Measurements from ENCODE around the gene DCAF11.

The DCAF11 gene

DNA sequence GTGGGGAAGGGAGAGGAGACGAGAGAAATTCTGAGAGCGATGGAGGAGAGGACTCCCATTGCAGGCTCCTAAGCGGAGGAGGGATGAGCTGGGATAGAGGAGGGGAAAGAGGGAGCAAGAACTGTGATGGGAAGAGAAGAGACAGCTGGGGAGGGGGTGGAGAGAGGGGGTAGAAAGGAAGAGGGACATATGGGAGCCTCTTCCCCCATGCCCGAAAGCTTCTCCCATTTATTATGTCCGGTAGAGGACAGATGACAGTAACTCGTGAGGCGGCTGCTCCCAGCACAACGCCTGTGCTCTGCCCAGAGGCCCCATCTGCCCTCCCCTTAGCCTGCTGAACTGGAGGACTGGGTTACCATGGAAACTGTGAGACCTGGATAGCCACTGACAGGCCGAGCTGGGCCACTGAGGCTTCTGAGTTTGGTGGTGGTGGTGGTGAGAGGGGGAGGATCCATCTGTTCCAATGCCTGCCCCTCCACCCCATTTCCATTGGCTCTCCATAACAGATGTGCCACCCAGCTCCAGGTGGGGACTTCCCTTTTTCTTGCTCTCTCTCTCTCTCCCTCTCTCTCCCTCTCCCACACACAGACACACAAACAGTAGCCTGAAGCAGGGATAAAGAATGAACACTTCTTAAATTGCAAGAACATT, 35.0 kb upstream of the DCAF11 start:
- DNase-seq = no peak

GRCh38 chr14:24080142-24080530, 34.4 kb upstream of the DCAF11 start:
- DNase-seq = no peak

DNA sequence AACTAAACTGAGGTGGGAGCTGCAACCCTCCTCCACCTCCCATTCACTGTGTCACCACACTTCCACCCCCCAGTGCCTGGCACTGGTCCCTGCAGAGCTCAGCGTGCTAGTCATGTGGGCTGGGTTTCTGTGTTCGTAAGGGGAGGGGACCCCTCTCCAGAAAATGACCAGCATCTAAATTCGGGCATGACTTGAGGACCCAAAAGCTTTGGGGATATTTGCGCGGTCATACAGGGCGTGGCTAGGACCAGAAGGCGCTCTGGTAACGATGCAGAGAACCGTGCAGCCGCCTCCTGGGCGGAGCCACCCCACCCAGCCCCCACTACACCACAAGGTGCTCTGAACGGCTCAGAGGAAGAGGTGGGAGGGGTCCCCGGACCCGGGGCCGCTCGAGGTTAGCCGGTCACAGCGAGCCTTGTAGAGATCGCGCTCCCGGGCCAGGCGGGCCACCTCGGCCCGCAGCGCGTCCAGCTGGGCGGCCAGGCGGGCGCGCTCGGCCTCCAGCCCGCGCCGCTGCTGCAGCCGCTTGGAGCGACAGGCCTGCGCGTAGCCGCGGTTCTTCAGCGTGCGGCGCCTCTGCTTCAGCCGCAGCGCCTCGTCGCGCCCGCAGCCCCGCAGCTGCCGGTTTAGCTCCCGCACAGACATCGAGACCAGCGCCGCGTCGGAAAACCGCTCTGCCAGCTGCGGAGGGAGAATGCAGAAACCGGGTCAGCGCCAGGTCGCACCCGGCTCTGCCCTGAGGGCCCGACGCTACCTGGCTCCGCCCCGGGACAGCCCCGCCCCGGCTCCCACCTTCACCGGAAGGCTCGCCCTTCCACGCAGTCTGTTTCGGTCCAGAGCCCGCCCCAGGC, 33.5 kb upstream of the DCAF11 start:
- DNase-seq = peak; percentile 52

DNA sequence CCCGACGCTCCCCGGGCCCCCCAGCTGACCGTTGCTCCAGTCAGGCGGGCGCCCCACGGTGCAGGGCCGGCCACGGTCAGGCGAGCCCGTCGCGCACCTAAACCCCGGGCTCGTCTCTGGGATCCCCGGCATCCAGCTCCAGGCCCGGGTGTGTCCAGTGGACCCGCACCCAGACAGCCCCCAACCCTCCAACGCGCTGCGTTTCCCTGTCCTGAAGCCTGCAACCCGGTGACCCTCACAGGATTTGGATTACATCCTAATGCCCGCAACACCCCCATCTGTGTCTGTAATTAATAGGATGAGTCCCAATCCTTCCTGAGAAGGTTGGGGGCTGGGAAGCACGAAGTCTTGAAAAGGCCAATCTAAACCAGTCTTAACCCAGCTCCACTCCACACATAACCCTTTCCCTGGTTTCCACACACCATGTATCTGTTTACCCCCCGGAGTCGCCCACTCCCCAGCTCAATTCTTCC, 32.8 kb upstream of the DCAF11 start:
- DNase-seq = no peak

- no peak for DNase-seq
Observed at GRCh38 chr14:24082411-24083080, 32.0 kb upstream of the DCAF11 start.

GRCh38 chr14:24083462-24083861, 31.1 kb upstream of the DCAF11 start:
- no peak for DNase-seq

DNA sequence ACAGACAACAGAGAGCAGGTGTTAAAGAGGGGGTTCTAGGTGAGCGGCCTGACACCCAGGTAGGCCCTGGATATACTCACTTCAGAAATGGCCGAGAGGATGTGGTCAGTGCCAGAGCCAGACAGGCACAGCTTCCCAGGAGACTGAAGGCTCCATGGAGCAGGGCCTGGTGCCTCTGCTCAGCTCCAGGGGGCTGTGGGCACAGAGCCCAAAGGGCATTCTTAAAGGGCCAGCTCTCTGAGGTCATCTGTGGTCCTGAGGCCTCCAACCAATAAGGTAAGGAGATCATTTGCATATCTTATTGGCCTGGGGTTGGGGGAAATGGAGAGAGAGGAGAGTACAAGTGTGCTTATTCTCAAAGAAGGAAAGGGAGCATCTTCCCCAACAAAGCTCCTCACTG, 30.1 kb upstream of the DCAF11 start:
- DNase-seq = no peak

- DNase-seq = no peak
Observed at GRCh38 chr14:24085215-24085614, 29.4 kb upstream of the DCAF11 start.

DNA sequence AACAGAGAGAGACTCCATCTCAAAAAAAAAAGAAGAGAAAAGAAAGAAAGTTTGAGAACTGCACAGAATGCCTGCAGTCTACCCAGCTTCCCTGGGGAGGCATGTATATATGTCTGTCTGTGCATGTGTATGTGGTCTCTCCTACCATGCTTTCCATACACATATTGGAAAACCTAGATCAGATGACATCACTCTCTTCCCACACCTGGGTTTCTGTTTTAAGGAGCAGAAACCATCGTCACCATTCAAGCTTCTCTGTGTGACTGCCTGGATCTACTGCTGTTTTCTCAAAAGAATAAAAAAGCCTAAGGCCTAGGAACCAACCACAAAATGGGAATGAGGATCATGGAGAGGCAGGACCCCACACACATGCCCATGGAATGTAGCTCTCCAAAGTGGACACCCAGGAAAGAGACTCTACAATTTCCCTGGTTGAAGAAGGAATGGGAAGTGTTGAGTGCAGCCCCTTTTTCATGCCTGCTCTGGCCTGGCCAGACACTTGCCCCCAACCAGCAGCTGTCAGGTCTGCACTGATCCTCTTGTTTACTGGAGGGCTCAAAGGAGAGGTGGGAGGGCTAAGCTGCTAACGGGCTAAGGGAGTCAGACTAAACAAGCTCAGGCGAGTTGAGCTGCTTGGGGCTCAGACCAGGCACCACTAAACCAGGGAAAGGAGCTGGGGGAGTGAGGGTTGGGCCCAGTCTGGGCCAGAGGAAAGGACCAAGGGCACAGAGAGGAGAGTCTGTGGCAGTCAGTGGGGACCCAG, 28.2 kb upstream of the DCAF11 start:
- DNase-seq = no peak

- no peak for DNase-seq
Observed at GRCh38 chr14:24087004-24087403, 27.6 kb upstream of the DCAF11 start.

GRCh38 chr14:24088095-24088494, 26.5 kb upstream of the DCAF11 start:
- no peak for DNase-seq

GRCh38 chr14:24089890-24090289, 24.7 kb upstream of the DCAF11 start:
- DNase-seq = no peak

GRCh38 chr14:24092110-24092504, 22.5 kb upstream of the DCAF11 start:
- no peak for DNase-seq

DNA sequence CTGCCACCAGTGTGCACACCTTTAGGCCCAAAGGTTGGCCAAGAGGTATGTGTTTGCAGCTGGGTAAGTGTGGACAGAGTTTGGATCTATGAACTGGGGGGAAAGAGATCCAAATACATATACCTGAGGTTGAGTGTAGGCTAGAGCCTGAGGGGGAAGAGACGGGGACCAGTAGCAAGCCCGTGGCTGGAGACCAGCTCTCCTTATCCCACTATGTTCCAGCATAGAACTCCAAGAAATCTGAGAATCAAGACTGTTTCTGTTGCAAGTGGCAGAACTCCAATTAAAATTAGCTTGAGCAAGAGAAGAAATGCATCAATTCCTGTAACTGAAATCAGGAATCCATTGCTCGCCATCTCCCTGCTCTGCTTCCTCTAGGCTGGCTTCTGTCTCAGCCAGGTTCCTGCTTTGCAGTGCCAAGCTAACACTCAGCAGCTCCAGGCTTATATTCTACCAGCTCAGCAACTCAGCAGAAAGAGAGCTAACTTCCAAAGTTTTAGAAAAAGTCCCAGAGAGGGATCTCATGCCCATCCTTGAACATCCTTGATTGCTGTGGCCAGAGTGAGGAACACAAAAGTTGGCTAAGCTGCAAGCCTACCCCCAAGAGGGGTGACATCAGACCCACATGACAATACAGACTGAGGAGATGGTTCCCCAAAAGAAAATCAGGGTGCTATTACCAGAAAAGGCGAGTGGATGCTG, 21.9 kb upstream of the DCAF11 start:
- DNase-seq = no peak

GRCh38 chr14:24093207-24093900, 21.2 kb upstream of the DCAF11 start:
- DNase-seq = no peak

DNA sequence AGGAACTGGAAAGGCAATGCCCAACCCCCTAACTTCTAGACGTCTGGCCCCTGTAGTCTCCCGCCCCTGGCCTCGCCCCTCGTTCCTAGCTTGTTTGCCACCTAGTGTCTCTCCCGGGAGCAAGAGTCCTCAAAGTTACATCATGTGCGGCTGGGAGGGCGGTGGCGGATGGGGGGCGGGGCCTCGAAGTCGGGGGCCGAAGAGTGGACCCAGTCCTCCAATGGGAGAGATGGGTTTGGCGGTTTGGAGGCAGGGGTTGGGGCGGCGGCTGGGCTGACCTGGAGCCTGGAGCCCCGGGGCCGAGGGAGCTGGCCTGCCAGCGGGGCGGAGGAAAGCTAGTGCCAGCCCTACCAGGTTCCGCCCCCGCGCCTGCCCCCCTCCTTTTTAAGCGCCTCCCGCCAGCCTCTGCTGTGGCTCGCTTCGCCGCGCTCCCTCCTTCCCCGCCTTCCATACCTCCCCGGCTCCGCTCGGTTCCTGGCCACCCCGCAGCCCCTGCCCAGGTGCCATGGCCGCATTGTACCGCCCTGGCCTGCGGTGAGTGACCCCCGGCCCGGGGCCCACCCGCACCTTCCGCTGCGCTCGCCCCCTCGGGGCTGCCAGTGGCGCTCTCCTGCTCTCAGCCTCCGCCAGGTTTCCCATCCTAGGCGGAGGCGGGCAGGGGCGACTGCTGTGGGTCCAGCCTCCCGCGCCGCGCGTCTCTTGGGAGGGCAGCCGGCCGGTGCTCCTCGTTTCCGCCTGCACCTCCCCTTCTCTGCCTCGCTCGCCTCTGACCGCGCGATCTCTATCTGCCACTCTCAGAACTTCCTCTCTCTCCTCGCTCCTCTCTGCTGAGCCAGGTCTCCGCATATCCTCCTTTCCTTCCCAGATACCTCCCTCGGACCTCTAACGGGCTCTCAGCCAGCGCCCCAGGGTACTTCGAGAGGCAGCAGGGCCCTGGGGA, 20.4 kb upstream of the DCAF11 start, which contains the start of gene PCK2:
PCK2 (plus strand) TSS at position 411 of the 940 bp plus-strand sequence; CDS start at position 506, 95 bp downstream.
- peak; percentile 77 for DNase-seq

GRCh38 chr14:24094841-24095270, 19.7 kb upstream of the DCAF11 start:
- no peak for DNase-seq

DNA sequence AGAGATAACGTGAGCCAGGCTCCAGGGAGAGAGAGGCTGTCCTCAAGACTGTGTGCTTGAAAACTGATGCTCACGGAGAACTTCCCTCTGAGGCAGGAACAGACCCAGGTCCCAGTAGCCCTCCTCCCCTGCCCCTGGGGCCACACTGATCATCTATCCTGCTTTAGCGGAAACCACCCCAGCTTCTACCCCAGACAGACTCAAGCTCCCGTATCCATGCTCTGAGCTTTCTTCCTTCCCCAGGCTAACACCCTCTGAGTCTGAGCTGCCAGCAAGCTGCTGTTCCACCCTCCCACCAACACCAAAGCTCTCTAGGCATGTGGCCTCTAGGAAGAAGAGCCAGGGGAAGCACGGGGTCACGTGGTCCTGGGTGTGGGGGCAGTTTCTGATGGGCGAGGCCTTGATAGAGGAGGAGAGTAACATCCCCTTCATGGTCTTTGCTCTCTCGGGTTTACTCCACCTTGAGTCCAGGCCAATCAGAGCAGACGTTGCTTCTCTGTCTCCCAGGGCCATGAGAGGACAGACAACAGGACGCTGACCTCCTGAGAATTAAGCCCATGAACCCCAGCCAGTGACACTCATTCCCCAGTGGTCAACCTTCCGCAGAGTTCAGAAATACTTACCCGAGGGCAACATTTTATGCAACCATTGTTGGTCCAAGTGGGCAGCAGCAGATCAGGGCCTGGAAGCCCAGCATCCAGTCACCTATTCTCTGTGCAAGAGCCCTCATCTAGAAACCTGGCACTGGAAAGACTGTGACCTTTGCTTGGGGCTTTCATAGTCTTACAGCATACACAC, 19.1 kb upstream of the DCAF11 start:
- no peak for DNase-seq

DNA sequence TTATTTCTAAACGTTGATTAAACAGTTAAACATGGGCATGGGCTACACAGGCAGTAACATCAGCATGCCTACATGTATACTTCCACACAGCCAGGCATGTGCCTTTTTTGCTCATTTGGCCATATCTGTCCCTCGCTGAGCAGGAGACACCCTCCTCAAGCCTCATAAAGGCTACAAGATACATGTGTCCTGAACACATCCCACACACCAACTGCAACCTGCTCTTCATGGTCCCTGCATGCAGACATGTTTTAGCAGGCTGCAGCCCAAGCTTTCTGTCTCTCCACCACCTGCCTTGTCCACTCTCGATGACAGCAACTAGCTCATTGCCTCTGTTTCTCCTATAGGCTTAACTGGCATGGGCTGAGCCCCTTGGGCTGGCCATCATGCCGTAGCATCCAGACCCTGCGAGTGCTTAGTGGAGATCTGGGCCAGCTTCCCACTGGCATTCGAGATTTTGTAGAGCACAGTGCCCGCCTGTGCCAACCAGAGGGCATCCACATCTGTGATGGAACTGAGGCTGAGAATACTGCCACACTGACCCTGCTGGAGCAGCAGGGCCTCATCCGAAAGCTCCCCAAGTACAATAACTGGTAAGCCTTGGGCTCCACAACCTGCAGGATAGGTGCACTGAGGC, 17.9 kb upstream of the DCAF11 start:
- no peak for DNase-seq
